ENCODE measurements around the gene DHCR24.

DNA sequence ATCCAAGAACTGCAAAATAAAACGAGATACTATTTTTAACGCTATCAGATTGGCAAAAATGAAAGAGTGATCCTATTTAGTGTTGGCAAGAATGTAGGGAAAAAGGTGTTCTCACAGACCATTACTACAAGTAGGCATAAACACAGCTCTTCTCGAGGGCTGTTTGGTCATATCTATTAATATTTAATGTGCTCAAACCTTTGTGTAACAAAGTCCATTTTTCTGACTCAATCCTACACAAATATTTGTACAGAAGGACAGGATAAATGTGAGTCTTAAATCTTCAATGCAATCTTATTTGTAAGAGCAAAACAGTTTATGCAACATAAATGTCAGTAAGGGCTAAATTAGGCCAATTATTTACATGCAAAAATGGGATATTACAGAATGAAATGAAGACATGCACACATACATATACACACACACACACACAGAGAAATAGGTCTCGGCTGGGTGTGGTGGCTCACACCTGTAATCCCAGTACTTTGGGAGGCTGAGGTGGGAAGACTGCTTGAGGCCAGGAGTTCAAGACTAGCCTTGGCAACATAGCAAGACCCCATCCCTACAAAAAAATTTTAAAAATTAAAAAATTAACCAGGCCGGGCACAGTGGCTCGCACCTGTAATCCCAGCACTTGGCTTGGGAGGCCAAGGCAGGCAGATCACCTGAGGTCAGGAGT, 17.7 kb downstream of the DHCR24 start:
- TF ChIP-seq, protein P1, sequence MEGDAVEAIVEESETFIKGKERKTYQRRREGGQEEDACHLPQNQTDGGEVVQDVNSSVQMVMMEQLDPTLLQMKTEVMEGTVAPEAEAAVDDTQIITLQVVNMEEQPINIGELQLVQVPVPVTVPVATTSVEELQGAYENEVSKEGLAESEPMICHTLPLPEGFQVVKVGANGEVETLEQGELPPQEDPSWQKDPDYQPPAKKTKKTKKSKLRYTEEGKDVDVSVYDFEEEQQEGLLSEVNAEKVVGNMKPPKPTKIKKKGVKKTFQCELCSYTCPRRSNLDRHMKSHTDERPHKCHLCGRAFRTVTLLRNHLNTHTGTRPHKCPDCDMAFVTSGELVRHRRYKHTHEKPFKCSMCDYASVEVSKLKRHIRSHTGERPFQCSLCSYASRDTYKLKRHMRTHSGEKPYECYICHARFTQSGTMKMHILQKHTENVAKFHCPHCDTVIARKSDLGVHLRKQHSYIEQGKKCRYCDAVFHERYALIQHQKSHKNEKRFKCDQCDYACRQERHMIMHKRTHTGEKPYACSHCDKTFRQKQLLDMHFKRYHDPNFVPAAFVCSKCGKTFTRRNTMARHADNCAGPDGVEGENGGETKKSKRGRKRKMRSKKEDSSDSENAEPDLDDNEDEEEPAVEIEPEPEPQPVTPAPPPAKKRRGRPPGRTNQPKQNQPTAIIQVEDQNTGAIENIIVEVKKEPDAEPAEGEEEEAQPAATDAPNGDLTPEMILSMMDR (IDR thresholded peaks at IDR 0.05; ENCODE audit: low read length): no peak
- TF ChIP-seq EZH2 (IDR thresholded peaks at IDR 0.05; ENCODE audit: borderline replicate concordance, low read length): no peak
